Retinal pigment epithelial cell (primary cell): ENCODE data around the gene C10orf90.

Source experiments
- DNase-seq: peaks from one replicate; pipeline ENCODE4 v3.0.0-alpha.2; 2010; ENCODE audit warnings: low read depth
- H3K4me3 ChIP-seq: 2 replicates; pipeline ENCODE4 v1.5.1; 2011; ENCODE audit warnings: mild to moderate bottlenecking, low read length, control low read depth, moderate library complexity
- TF ChIP-seq, protein P1 (sequence below): conservative IDR thresholded peaks from 2 replicates; pipeline ENCODE4 v1.5.1; 2011; ENCODE audit warnings: low read depth, low read length, control low read depth, inconsistent platforms

C10orf90 gene, protein sequence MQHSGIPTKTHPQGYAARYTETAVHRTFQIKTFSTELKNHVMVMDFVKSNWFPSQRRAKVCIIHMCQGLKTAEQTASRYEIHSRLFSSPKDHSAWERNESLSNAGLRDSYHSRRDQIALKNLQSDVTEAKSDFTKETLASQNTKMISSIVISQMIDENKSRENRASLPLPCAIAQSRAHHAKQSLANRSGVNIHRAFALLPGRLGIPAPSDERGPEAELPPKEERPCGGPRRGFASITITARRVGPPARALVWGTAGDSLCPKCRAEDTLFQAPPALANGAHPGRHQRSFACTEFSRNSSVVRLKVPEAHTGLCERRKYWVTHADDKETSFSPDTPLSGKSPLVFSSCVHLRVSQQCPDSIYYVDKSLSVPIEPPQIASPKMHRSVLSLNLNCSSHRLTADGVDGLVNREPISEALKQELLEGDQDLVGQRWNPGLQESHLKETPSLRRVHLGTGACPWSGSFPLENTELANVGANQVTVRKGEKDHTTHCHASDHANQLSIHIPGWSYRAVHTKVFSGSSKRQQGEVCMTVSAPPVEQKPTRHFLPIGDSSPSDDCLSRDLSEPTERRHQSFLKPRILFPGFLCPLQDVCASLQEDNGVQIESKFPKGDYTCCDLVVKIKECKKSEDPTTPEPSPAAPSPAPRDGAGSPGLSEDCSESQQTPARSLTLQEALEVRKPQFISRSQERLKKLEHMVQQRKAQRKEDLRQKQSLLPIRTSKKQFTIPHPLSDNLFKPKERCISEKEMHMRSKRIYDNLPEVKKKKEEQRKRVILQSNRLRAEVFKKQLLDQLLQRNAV

DNA sequence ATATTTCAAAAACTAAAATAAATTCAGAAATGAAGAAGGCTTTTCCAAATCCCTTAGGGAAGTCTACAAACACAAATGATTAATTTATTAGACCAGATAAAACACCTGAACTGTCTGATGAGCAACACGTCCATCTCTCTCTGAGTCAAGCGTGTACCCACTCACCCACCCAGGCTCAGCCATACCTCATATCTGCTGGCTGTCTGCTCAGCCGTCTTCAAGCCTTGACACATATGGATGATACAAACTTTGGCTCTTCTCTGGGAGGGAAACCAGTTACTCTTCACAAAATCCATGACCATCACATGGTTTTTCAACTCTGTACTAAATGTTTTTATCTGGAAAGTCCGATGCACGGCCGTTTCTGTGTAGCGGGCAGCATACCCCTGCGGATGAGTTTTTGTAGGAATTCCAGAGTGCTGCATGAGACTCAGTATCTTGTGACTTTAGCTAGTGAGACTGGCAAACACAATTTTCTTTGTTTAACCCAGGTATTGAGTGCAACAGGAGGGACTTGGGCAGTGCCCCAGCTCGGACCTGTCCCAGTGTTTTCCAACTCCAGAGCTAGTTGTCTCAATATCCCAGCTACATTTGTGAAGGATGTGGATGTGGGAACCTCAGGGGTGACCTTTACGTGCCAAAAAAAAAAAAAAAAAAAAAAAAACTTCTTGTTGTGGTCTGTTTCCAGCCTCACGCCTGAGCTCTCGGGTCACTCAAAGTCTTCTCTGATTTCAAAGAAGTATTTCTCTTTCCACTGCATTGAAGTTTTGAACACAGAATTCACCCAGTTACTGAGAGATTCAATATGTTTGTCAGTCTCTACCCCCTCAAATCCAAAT is at the start of gene C10orf90:
Gene C10orf90, minus strand, starts transcription at position 638 of the 839 bp plus-strand sequence. Its CDS starts 213 bp downstream, at position 425.
- TF ChIP-seq, protein P1, sequence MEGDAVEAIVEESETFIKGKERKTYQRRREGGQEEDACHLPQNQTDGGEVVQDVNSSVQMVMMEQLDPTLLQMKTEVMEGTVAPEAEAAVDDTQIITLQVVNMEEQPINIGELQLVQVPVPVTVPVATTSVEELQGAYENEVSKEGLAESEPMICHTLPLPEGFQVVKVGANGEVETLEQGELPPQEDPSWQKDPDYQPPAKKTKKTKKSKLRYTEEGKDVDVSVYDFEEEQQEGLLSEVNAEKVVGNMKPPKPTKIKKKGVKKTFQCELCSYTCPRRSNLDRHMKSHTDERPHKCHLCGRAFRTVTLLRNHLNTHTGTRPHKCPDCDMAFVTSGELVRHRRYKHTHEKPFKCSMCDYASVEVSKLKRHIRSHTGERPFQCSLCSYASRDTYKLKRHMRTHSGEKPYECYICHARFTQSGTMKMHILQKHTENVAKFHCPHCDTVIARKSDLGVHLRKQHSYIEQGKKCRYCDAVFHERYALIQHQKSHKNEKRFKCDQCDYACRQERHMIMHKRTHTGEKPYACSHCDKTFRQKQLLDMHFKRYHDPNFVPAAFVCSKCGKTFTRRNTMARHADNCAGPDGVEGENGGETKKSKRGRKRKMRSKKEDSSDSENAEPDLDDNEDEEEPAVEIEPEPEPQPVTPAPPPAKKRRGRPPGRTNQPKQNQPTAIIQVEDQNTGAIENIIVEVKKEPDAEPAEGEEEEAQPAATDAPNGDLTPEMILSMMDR: no peak
- peak within 1 kb of the TSS; percentile 24 for H3K4me3 ChIP-seq
- DNase-seq: no peak

DNA sequence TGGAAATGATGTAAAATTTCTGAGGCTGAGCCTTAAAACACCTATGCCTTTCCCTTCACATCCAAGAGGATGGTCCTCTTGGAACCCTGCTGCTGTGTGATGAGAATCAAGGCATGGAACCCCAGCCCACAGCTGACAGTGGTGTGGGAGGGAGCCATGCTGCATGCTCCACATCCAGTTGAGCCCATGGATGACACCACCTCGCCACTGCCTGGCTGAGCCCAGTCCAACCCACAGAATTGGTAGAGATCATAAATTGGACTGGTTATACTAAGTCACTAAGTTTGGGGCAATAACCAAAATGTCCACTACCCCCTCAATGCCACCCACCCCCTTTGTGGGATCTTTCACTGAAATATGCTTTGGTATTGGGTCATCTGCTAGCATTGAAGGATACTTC is 45.9 kb upstream of the C10orf90 start:
- no peak for DNase-seq
- TF ChIP-seq, protein P1: no peak
- no peak overlapping the region for H3K4me3 ChIP-seq

DNA sequence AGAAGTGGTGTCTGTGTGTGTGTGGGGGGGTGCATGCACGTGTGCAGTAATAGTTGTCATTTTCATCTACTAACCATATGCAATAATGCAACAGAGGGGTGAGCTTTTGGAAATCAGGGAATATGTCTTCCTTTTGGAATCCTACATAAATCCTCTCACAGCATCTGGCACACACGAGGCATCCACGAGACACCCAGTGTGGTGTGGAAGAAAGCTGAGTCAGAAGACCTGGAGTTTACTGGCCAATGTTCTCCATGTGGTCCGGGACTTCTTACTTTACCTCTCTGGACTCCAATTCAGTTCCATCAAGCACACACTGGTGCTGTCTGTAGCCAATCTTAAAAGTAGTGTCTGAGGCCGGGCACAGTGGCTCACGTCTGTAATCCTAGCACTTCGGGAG is 43.1 kb upstream of the C10orf90 start:
- TF ChIP-seq, protein P1: no peak
- DNase-seq: no peak
- no peak overlapping the region for H3K4me3 ChIP-seq

DNA sequence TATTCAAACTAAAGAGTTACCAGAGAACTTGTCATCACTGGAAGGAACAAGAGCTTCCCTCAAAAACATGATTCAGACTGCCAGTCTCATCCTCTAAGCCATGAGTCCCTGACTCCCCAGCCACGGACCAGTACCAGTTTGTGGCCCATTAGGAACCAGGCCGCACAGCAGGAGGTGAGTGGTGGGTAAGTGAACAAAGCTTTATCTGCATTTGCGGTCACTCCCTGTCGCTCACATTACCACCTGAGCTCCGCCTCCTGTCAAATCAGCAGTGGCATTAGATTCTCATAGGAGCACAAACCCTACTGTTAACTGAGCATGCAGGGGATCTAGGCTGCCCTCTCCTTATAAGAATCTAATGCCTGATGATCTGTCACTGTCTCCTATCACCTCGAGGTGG is 42.2 kb upstream of the C10orf90 start:
- no peak overlapping the region for H3K4me3 ChIP-seq
- TF ChIP-seq, protein P1: no peak
- no peak for DNase-seq

DNA sequence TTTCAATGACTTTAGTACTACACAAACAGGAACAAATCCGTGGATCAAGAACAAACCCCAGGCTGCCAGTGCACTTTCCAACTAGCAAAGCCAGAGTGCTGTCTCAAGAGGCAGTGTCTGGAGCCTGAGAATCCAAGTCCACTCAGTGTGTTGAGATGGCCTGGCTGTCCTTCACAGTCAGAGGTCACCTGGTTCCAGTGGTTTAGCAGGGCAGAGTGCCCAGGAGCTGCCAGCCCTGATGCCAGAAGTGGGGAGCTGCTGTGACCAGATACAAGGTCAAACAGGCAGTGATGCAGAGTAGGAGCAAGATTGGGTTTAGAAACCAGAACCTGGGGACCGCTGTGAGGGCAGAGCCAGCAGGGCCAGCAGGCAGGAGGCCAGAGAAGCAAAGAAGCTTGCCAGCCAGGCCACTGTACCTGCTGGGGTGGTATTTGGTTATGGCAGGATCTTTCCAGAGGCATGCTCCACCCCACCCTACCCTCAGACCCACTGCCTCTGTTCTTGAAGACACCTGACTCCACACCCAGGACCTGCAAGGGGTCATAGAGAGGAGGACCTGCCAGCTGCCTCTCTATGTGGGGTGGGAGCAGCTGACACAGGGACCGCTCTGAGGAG is 35.6 kb upstream of the C10orf90 start:
- TF ChIP-seq, protein P1: no peak
- no peak overlapping the region for H3K4me3 ChIP-seq
- DNase-seq: no peak

DNA sequence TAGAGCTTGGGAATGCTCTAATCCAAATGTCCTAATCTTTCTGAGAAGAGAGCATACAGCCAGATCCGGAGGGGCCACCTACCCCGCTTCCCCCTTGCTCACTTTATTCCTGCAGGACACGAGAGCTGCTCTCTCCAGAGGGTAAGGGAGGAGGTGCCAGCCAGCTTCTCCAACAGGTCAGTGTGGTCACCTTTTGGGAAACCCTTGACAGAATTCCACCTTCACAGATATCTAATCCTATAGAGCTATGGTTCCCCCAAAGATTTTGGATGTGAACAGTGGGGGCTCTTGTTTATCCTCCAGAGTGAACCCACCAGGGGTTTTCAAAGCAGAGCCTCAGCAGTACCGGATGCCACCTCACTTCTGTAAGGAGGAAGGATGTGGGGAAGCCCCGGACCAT is 34.6 kb upstream of the C10orf90 start:
- no peak overlapping the region for H3K4me3 ChIP-seq
- TF ChIP-seq, protein P1: no peak
- DNase-seq: no peak
